CD4-positive, CD25-positive, alpha-beta regulatory T cell (primary cell): ENCODE results near the gene GLRA1. TPM values are rescaled to one million over a fixed set of nuclear protein-coding genes. Genes with fewer than 3 reads are reported as not detected.

Experiments
- ATAC-seq, 2 donors: fragments of 150-1000 bp; cut with Tn5 transposase; one replicate each; pipeline ENCODE4 v1.10.0; 2021; ENCODE audit warnings: low read depth in 2 of 2, moderate number of reproducible peaks in 2 of 2, moderate library complexity in 1 of 2
- DNase-seq, 3 donors: peaks; one replicate each; pipeline versions ENCODE4 v3.0.0 to v3.0.0-alpha.2; 2012 to 2022; ENCODE audit warnings: mixed read lengths in 1 of 3
- H3K27ac ChIP-seq: one replicate; pipeline ENCODE4 v1.7.0; 2013; ENCODE audit warnings: mild to moderate bottlenecking, low read length; ENCODE audit not compliant: insufficient read depth, poor library complexity, severe bottlenecking
- H3K27me3 ChIP-seq: one replicate; pipeline ENCODE4 v1.7.0; 2013; ENCODE audit warnings: low read length; ENCODE audit not compliant: control insufficient read depth, insufficient read depth
- H3K36me3 ChIP-seq: one replicate; pipeline ENCODE4 v1.7.0; 2013; ENCODE audit warnings: mild to moderate bottlenecking, low read length, moderate library complexity; ENCODE audit not compliant: control insufficient read depth, insufficient read depth
- H3K4me1 ChIP-seq: 2 replicates; pipeline ENCODE4 v1.7.0; 2013; ENCODE audit warnings: mild to moderate bottlenecking, low read length; ENCODE audit not compliant: insufficient read depth, control insufficient read depth, poor library complexity, severe bottlenecking
- H3K4me3 ChIP-seq: one replicate; pipeline ENCODE4 v1.7.0; 2013; ENCODE audit warnings: low read depth, mild to moderate bottlenecking, low read length, moderate library complexity
- H3K9me3 ChIP-seq, 2 experiments: 1 replicate in 1 of 2; 2 replicates in 1 of 2; pipeline ENCODE4 v1.7.0; 2013; ENCODE audit warnings: low read length in 2 of 2, mild to moderate bottlenecking in 1 of 2, moderate library complexity in 1 of 2; ENCODE audit not compliant: control insufficient read depth in 2 of 2
- H3K27ac Mint-ChIP-seq, 3 donors: one replicate each; pipeline ENCODE4 v1.8.0; 2020 to 2022; ENCODE audit warnings: mild to moderate bottlenecking in 3 of 3, mixed read lengths in 3 of 3, moderate library complexity in 2 of 3
- H3K27me3 Mint-ChIP-seq: one replicate; pipeline ENCODE4 v1.8.0; 2022; ENCODE audit warnings: mild to moderate bottlenecking, mixed read lengths
- H3K36me3 Mint-ChIP-seq: one replicate; pipeline ENCODE4 v1.8.0; 2020; ENCODE audit warnings: mixed read lengths
- H3K4me1 Mint-ChIP-seq, 4 donors: one replicate each; pipeline ENCODE4 v1.8.0; 2020 to 2022; ENCODE audit warnings: mixed read lengths in 4 of 4, mild to moderate bottlenecking in 1 of 4
- H3K4me3 Mint-ChIP-seq, 4 donors: one replicate each; pipeline ENCODE4 v1.8.0; 2020 to 2022; ENCODE audit warnings: mild to moderate bottlenecking in 4 of 4, mixed read lengths in 4 of 4, moderate library complexity in 3 of 4
- H3K9me3 Mint-ChIP-seq, 7 donors: one replicate each; pipeline ENCODE4 v1.8.0; 2020 to 2022; ENCODE audit warnings: mixed read lengths in 7 of 7, mild to moderate bottlenecking in 3 of 7, moderate library complexity in 2 of 7
- polyA plus RNA-seq, 4 donors: library from polyadenylated mRNA; unstranded; fragments of 300-500 nt; fragmentation: Illumina TruSeq; gene quantifications; one replicate each; pipeline ENCODE4 v1.2.3, GENCODE V29; 2021
- total RNA-seq: library from RNA; stranded (reverse); gene quantifications from one replicate; pipeline ENCODE4 v1.2.3, GENCODE V29; 2022

The GLRA1 gene
- total and polyA plus RNA-seq, 5 donors from 2014 or later: not detected

DNA sequence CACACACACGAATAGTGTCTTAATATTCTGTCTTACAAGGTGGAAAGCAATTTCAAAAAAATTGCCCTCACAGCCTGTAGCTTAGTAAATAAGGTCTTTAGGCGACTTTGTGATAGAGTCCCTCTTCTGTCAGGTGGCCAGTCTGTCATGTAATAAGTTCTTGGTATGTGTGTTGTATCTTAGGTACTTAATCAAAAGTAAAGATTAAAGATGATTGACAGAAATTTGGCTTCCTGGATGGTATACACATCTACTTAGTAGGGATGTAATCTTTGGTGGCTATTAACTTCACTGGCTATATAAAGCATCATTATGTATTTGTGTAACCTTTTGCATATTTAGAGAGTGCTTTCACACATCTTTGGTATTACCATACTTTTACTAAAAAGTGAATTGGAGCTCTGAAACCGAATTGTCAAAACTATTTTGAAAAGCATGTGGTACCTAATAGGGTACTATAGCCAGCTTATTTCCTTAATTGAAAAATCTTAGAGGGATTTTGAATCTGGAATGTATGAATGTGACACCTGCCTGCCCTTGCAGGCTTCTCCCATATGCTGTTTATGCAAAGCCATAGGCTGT lies 149.5 kb downstream of the GLRA1 start:
- peak overlapping the region in 3 of 4 donors; percentile 54 to 96 (median 89) for H3K4me3 Mint-ChIP-seq
- H3K27me3 Mint-ChIP-seq: no peaks in the 10 kb centered on the region
- Histone ChIP-seq H3K36me3 (peaks cover 15% of the 10 kb centered on the region), H3K4me3 (peak overlapping the region; percentile 92), H3K9me3 (no peaks in the 10 kb centered on the region), H3K4me1 (peaks cover 76% of the 10 kb centered on the region), H3K27ac (peak overlapping the region; percentile 9), H3K27me3 (no peaks in the 10 kb centered on the region)
- H3K27ac Mint-ChIP-seq: peak overlapping the region in 2 of 3 donors; percentile 16 to 64
- peaks cover 33% of the 10 kb centered on the region for H3K36me3 Mint-ChIP-seq
- no peaks in the 10 kb centered on the region for H3K9me3 Mint-ChIP-seq
- H3K4me1 Mint-ChIP-seq: peaks cover 30 to 74% (median 59%) of the 10 kb centered on the region in 4 donors
- no peak for DNase-seq
- no peak for ATAC-seq

DNA sequence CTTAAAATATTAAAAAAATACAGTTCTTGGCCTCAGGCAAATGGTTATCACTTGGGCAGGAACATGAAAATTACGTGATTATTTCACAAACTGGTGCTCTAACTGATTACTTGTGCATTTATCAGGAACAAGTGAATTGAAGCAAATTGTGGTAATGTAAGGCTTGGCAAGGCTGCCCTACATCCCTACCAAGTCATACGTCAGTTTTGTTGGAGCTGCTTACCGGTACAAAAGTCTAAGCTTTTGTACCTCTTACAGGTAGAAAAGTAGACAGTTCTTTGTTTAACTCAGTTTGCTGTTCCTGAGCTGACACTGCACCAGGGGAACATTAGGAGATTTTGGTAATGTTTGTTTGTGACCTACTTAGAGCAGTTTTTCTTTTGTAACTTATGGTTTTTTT lies 150.7 kb downstream of the GLRA1 start:
- no peaks in the 10 kb centered on the region for H3K9me3 ChIP-seq
- peak overlapping the region in 3 of 4 donors; percentile 89 to 97 (median 96) for H3K4me3 Mint-ChIP-seq
- peaks cover 73% of the 10 kb centered on the region for H3K4me1 ChIP-seq
- H3K27me3 ChIP-seq: no peaks in the 10 kb centered on the region
- H3K27ac Mint-ChIP-seq: peak overlapping the region in 2 of 3 donors; percentile 61 to 84
- peaks cover 19 to 66% (median 50%) of the 10 kb centered on the region in 4 donors for H3K4me1 Mint-ChIP-seq
- H3K27me3 Mint-ChIP-seq: no peaks in the 10 kb centered on the region
- no peaks in the 10 kb centered on the region for H3K9me3 Mint-ChIP-seq
- H3K4me3 ChIP-seq: peak overlapping the region; percentile 92
- peak overlapping the region; percentile 95 for H3K27ac ChIP-seq
- peaks cover 14% of the 10 kb centered on the region for H3K36me3 ChIP-seq
- DNase-seq: no peak
- peaks cover 29% of the 10 kb centered on the region for H3K36me3 Mint-ChIP-seq
- ATAC-seq: no peak

DNA sequence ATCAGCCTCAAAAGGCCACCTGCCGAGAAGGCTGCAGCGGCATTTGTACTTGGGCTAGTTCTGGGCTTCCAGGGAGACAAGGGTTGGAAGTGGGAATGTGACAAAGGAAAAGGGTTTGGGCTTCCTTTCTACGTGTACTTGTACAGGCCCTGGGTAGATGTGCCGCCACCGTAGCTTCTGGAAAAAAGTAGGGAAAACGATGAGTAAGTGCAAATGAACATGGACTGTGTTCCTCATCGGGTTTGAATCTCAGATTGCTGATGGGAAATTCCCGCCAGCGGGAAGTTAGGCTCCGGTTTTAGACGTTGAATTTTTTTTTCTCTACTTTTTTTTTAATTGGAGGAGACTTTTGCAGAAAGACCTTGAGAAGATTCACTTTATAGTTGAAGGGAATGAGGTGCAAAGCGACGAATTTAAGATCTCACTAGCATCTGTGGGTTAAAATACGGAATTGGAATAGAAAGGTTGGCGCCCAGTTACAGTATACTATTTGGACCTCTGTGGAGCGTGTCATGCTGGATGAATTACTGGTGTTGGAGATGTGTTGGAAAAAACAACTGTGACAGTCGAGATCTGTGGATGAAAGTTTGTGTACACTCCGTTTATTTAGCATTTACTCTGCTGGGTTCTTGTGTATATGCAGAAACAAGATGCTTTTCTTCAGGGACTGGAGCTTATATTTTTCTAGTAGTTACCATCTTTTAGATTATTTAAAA lies 151.6 kb downstream of the GLRA1 start:
- Mint-ChIP-seq H3K27me3 (no peaks in the 10 kb centered on the region), H3K36me3 (peaks cover 26% of the 10 kb centered on the region), H3K4me1 (peaks cover 21 to 59% (median 46%) of the 10 kb centered on the region in 4 donors), H3K4me3 (peak overlapping the region in 3 of 4 donors; percentile 89 to 97 (median 96)), H3K27ac (peak overlapping the region in 2 of 3 donors; percentile 77 to 94), H3K9me3 (peaks cover 0 to 1% (median 0%) of the 10 kb centered on the region in 7 donors)
- H3K9me3 ChIP-seq: no peaks in the 10 kb centered on the region
- ATAC-seq (no peak), DNase-seq (no peak)
- H3K4me3 ChIP-seq: peak overlapping the region; percentile 92
- peaks cover 11% of the 10 kb centered on the region for H3K36me3 ChIP-seq
- peaks cover 64% of the 10 kb centered on the region for H3K4me1 ChIP-seq
- H3K27me3 ChIP-seq: no peaks in the 10 kb centered on the region
- H3K27ac ChIP-seq: peak overlapping the region; percentile 95

Other genes starting within 250 kb of the GLRA1 start
- 34.6 TPM for gene SPARC, start 237.9 kb downstream of the GLRA1 start, total RNA-seq
- gene SPARC, start 237.9 kb downstream of the GLRA1 start, polyA plus RNA-seq: not detected
- 19.6 TPM for gene ATOX1, start 166.2 kb downstream of the GLRA1 start, total RNA-seq
- 10 to 100 TPM; 70.5 to 98.3 (median 76.7) TPM for gene ATOX1, start 166.2 kb downstream of the GLRA1 start, polyA plus RNA-seq
- gene G3BP1, start 152.9 kb downstream of the GLRA1 start, total RNA-seq: 108 TPM
- 100 to 1,000 TPM; 176 to 199 (median 184) TPM for gene G3BP1, start 152.9 kb downstream of the GLRA1 start, polyA plus RNA-seq